GM21447 (cell line): Measurements from ENCODE around the gene BCAR1.
"Not testable (repeated sequence)": the region's sequence is repeated elsewhere in the genome, so short reads cannot be mapped to it uniquely, and the experiment has no call there.

ENCODE experiments used
- ATAC-seq: cut with Tn5 transposase; IDR thresholded peaks from one replicate; pipeline ENCODE4 v1.9.1; 2021; ENCODE audit not compliant: unreplicated experiment

Gene BCAR1

GRCh38 chr16:75205438-75205837 lies 46.0 kb downstream of the BCAR1 start:
- not testable (repeated sequence) for ATAC-seq

- ATAC-seq: not testable (repeated sequence)
These were observed 46.5 kb downstream of the BCAR1 start for GRCh38 chr16:75204905-75205304.

- ATAC-seq: no peak
These were observed 47.0 kb downstream of the BCAR1 start for GRCh38 chr16:75204410-75204758.

- no peak for ATAC-seq
These were observed 47.6 kb downstream of the BCAR1 start for GRCh38 chr16:75203667-75204409.

GRCh38 chr16:75203096-75203495 lies 48.3 kb downstream of the BCAR1 start:
- no peak for ATAC-seq

DNA sequence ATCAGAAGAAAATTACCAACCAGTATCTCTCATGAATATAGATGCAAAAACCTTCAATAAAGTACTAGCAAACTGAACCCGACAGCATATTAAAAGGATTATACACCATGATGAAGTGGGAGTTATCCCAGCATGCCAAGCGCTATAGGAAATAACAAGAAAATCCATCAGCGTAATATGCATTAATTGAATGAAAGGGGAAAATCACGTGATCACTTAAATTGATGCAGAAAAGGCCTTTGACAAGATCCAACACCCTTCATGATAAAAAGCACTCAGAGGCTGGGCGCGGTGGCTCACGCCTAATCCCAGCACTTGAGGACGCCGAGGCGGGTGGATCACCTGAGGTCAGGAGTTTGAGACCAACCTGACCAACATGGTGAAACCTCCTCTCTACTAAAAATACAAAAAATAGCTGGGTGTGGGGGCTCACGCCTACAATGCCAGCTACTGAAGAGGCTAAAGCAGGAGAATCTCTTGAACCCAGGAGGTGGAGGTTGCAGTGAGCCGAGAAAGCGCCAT lies 49.3 kb downstream of the BCAR1 start:
- no peak for ATAC-seq

DNA sequence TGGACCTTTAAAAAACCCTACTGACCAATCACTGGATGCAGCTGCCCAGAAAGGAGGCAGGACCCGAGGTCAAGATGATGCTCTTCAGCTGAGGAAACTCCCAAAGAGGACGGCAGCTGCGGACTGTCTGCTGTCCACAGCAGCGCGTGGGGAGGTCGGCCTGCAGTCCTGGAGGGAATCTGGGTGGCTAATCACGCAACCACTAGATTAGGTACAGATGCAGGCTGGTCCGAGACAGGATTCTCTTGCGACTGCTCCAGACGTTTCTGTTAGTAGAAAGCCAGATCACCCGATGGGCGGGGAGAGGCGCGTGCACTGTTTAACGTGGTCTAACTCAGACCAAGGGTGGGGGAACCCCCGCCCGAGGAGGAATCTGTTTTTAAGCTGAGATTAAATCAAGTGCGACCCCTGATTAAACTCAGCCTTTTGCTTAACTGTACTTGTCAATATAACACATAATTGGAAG lies 53.3 kb downstream of the BCAR1 start:
- no peak for ATAC-seq

DNA sequence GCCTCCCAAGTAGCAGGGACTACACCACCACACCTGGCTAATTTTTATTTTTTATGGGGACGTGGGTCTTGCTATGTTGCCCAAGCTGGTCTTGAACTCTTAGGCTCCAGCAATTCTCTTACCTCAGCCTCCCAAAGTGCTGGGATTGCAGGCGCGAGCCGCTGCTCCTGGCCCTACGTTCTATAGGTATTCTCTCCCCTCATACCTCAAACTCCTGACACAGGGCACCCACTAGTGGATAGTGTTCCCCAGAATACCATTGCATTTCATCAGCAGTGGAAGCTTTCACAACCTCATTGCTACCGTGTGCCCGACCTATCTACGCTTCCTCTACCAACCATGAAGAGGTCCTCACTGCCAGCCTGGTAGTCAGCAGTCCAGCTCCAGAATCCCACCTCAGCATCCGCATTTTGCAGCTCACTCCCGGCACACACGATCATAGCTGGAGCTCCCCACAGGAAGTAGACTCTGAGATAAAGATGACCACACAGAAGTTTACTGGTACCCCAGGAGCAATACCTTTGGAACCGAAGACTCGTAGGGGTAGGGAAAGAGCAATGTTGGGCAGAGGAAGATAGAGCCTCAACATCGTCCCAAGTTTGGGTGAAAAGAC lies 53.8 kb downstream of the BCAR1 start:
- ATAC-seq: no peak

- ATAC-seq: no peak
These were observed 54.6 kb downstream of the BCAR1 start for GRCh38 chr16:75196836-75197235.

DNA sequence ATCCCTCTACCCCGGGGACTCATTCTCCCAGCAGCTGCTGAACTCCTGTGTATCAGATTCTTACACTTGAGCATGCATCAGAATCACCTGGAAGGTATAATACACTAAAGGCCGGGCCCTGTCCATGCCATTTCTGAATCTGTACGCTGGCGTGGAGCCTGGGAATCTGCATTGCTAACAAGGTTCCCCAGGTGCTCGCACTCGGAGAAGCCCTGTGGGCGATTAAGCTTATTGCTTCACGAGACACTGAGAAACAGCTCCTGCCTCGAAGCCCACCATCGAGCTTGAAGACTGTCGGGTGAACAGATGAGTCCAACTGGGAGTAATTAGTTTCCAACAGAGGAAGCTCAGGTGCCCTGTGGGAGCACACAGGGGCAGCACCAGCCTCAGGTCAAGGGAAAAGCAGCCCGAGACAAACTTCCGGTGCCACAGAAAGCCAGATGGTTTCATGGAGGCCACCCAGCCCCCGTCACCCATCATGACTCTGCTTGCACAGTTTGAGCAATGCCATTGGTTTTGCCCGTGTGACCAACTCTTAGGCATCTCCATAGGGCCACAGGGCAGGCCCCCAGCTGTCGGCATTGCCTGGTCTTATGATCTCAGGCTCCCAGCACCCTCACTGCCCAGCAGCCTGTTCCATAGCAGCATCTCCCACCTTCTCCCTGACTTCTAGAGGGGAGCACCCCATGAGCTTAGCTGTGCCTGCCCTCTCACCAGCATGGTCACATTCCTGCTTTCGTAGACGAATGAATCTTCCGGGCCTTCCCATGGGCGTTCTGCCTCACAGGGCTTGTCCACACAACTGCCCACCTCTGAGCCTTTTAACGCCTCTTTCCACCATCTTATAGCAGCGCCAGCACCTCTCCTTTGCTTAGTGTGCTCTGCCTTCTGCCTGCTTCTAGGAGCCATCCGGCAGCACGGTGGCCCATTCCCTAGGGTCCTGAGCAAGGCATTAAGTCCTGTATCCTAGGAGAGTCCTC lies 55.3 kb downstream of the BCAR1 start:
- no peak for ATAC-seq

GRCh38 chr16:75193730-75194444 lies 57.5 kb downstream of the BCAR1 start:
- ATAC-seq: no peak

- no peak for ATAC-seq
These were observed 58.2 kb downstream of the BCAR1 start for GRCh38 chr16:75193265-75193650.

DNA sequence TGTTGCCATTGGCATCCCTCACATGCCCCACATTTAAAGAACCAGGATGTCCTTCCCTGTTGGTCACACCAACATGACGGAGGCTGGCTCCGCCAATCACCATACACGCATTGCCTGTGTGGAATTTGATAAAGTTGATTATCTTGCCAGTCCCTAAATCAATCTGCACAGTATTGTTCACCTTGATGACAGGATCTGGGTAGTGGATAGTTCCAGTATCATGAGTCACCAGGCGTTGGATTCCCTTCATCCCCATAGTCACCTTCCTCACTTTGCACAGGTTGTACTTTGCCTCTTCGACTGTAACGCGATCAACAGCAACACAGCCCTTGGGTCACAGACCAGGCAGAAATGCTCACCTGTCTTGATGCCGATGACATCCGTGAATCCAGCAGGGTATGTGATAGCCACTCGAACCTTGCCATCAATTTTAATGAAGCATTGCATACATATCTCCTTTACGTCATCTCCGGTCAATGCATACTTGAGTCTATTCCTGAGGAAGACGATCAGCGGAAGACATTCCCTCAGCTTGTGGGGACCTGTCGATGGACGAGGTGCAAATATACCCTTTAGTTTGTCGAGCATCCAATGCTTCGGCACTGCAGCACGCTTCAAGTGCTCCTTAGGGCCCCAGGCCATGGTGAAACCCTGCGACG lies 58.7 kb downstream of the BCAR1 start:
- no peak for ATAC-seq

DNA sequence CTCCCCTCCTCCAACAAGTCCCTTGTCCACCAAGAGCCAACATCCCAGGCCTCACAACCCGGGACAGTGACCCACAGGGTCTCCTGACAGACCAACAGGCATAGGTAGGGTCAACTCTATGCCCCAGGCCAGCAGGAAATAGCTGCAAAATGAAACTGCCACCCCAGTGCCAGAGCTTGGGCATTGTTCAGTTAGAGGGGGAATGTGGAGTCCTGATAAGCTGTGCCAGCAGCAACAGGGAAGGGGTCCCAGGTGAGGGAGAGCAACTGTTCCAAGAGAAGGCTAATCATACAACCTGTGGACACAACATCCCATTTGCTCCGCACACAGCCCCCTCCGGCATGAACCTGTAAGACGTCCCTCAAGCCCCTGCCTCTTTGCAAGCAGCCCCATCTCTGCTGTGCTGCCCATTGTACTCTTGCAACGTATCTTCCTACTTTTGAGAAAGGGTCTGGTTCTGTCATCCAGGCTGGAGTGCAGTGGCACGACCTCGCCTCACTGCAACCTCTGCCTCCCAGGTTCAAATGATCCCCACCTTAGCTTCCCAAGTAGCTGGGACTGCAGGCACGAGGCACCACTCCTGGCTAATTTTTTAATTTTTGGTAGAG lies 61.7 kb downstream of the BCAR1 start:
- no peak for ATAC-seq

DNA sequence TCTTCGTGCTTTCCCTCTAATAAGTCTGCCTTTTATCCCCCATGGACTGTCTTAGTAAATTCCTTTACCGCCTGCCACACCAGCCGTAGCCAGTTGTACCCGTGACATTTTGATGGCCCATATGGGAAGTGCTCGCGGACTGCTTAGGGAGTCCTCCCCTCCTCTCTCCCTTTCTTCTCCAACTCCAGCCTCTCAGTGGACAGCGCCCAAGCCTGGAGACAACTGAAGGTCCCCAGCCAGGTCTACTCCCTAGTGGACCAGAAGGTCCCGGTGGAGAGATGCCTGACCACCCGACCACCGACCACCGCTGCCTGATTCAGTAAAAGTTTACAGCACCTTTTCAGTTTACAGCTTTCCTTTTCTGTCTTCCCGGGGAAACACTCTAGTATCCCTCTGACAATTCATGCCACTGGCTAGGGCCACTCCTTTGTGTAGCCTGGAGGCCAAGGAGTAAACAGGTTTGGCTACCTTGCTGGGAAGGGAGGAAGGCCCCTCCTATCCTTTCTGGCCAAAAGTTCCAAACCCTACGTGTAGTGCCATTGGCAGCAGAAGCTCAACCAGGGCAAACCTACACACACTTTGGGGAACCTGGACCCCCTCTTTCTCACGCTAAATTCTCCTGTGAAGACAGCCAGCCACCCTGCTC lies 62.5 kb downstream of the BCAR1 start:
- ATAC-seq: no peak

DNA sequence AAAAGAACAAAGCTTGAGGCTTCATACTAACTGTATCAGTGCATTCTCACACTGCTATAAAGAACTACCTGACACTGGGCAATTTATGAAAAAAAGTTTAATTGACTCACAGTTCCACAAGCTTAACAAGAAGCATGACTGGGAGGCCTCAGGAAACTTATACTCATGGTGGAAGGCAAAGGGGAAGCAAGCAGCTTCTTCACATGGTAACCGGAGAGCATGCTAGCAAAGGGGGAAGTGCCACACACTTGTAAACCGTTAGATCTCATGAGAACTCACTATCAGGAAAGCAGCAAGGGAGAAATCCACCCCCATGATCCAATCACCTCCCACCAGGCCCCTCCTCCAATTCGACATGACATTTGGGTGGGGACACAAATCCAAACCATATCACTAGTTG lies 69.8 kb downstream of the BCAR1 start:
- no peak for ATAC-seq

DNA sequence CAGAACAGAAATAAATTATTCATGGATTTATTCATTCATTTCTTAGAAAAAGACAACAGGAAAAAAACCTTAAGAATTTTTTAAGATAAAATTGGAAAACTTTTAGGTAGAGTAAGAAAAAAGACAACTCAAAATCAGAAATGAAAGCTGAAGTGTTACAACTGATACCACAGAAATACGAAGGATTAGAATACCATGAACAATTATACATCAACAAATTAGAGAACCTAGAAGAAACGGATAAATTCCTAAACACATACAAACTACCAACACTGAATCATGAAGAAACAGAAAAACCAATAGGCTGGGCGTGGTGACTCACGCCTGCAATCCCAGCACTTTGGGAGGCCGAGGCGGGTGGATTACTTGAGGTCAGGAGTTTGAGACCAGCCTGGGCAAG lies 72.2 kb downstream of the BCAR1 start:
- ATAC-seq: no peak
